OCI-LY1 (cell line): ENCODE data around the gene ENTPD1.

Source experiments
- CTCF ChIP-seq: fragments of 200-600 bp; sonication (generic), shearing (Covaris generic); IDR thresholded peaks from 2 replicates; pipeline ENCODE4 v1.5.1; 2017; ENCODE audit warnings: mild to moderate bottlenecking, antibody characterized with exemption, low read length, moderate library complexity, mixed read lengths
- EZH2 ChIP-seq: fragments of 200-600 bp; sonication (generic), shearing (Covaris generic); IDR thresholded peaks from 2 replicates; pipeline ENCODE4 v1.8.0; 2017; ENCODE audit warnings: borderline replicate concordance, mixed run types, mild to moderate bottlenecking, antibody characterized with exemption, low read length, moderate library complexity, mixed read lengths

- no peak for TF ChIP-seq EZH2
- no peak for TF ChIP-seq CTCF
Measured at GRCh38 chr10:95909561-95909960, 153.6 kb downstream of the ENTPD1 start.
